ENCODE measurements around the gene ZNF681. TPM values are rescaled to one million over a fixed set of nuclear protein-coding genes. Genes with fewer than 3 reads are reported as not detected.
"Not testable (repeated sequence)": the region's sequence is repeated elsewhere in the genome, so short reads cannot be mapped to it uniquely, and the experiment has no call there.

The ZNF681 gene
- 2.8 TPM for polyA plus RNA-seq (ENCODE audit: insufficient read length)

GRCh38 chr19:23758187-23759074 is at the start of gene ZNF681:
ZNF681 (minus strand) TSS chr19:23758891; CDS start chr19:23758749, 142 bp downstream.
- peak; percentile 93 for DNase-seq

DNA sequence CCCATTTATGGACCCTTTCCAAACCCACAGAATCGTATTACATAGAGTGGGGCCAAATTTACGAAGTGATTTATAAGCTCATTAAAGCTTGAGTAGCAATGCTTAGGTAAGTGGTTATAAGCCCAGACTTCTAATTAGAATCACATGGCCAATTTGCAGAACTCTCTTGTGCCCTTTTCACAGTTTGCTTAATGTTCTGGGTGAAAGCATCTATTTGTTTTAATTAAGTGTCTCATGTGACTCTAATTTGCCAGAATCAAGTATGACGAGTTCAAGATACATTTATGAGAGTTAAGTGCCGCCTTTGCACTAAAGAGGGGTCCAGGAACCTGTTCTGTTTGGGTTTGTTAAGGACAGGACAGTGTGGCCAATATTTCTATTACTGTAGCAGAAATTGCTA is 46.0 kb upstream of the ZNF681 start:
- no peak for DNase-seq

GRCh38 chr19:23802290-23802689 is 43.6 kb upstream of the ZNF681 start:
- no peak for DNase-seq

DNA sequence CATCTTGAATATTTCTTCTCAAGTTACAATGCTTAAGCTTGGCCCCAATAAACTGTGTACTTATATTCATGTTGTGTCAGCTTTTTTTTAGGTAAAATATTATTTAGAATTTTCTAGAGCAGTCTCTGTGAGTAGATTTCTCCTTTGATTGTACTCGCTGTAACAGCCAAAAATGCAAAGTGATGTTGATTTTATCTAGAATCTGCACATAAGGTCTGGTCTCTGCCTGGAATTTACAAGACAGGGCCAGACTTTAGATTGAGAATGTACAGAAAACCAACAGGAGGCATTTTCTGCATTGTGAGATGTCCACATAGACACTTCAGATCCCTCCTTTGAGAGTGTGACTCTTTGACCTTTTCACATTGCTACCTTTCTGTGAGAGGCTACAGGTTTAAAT is 43.1 kb upstream of the ZNF681 start:
- DNase-seq = no peak

DNA sequence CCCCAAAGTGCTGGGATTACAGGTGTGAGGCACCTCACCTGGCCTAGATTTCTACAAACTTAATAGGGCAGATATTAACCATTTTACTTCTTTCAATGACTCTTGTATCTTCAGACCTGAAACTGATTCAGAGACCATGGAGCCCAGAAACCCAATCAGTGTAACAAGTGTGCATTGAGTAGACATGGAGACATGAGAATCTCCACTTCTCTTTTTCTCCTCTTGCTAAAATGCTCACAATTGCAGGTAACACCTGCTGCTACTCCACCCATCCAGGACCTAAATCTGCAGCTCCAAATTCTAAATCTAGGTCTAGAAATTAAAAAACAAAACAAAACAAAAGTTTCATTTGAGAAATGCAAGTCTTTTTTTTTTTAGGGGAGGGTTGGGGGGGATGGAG is 42.2 kb upstream of the ZNF681 start:
- no peak for DNase-seq

GRCh38 chr19:23800271-23800670 is 41.6 kb upstream of the ZNF681 start:
- no peak for DNase-seq

DNA sequence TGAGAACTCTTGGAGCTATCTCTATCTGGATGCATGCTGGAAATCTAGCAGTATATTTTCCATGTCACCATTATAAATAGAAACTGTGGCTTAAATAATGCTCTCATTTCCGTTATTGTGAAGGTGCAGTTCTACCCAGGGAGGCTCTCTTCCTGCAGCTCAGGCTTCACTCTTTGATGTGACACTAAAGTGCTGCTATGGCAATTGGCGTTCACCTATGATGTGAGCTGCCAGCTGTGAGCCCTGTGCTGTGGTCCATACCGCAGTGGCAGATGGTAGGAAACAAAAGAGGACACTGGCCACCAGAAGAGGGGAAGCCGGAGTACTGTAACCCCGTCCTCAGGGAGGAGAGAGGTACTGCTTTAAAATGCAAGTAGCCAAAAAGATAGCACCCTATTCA is 40.6 kb upstream of the ZNF681 start:
- no peak for DNase-seq

GRCh38 chr19:23795462-23795861 is 36.8 kb upstream of the ZNF681 start:
- no peak for DNase-seq

DNA sequence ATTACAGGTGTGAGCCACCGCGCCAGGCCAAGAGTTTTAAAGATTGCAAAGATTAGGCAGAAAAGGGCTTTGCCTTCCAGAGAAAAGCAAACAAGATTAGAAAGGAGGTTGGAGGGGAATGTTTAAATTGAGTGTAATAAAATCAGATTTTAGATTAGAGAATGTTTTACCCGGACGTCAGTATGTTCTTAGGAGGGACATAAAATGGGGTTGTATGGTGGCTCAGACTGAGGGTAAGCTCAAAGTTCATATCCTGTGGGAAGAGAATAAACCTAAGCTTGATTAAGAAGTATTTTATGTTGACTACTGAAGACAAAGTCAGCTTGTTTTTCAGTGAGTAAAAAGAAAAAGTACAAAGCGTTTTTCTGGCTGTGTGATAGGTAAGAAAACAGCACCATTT is 34.1 kb upstream of the ZNF681 start:
- DNase-seq = no peak

- no peak for DNase-seq
Measured at GRCh38 chr19:23790641-23791488, 32.2 kb upstream of the ZNF681 start.

- no peak for DNase-seq
Measured at GRCh38 chr19:23789246-23789645, 30.6 kb upstream of the ZNF681 start.

GRCh38 chr19:23788411-23788810 is 29.7 kb upstream of the ZNF681 start:
- DNase-seq = no peak

- DNase-seq = no peak
Measured at GRCh38 chr19:23787106-23787505, 28.4 kb upstream of the ZNF681 start.

GRCh38 chr19:23785982-23786381 is 27.3 kb upstream of the ZNF681 start:
- no peak for DNase-seq

GRCh38 chr19:23784274-23784673 is 25.6 kb upstream of the ZNF681 start:
- no peak for DNase-seq

DNA sequence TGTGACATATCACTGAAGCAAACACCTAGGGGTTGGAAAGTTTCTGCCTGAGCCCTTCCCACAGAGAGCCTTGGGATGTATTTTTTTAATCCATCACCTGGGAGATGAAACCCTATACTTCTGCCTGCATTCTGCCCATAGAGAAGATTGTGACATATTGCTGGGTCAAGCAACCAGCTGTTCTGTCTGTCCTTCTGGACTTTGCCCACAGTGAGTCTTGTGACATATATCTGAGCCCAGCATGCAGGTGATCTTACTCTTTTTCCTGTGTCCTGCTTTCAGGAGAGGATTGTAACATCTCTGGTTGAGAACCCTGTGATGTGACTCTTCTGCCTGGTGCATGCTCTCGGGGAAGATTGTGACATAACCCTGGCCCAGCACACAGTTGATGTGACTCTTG is 24.9 kb upstream of the ZNF681 start:
- DNase-seq = no peak

- DNase-seq = no peak
Measured at GRCh38 chr19:23779645-23780044, 21.0 kb upstream of the ZNF681 start.

DNA sequence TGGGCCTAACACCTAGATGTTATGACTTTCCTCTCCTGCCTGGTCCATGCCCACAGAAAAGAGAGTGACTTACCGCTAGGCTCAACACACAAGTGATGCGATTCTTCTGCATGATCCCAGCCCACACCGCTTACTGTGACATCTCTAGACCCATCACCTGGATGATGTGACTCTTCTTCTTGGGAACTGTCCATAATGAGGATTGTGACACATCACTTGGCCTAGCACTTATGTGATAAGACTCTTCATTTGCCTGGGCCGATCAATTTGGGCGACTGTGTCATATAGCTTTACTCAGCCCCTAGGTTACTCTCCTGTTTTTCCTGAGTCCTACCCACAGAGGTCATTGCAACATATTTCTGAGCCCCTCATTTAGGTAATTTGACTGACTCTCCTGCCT is 19.9 kb upstream of the ZNF681 start:
- DNase-seq = no peak

GRCh38 chr19:23778036-23778435 is 19.3 kb upstream of the ZNF681 start:
- DNase-seq = not testable (repeated sequence)

DNA sequence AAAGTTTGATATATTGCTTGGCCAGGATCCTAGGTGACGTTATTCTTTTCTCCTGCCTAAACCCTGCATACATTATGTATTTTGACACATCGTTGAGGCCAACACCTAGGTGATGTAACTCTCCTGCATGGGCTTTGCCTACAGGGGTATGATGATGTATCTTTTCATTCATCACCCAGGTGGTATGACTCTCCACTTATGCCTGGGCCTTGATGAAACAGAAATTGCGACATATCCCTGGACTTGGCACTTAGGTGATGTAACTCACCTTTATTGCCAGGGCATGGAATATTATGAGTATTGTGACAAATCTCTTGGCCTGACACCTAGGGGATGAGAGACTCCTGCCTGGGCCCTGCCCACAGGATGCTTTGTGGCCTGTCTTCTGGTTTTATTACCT is 18.5 kb upstream of the ZNF681 start:
- DNase-seq = no peak

GRCh38 chr19:23776507-23777205 is 18.0 kb upstream of the ZNF681 start:
- no peak for DNase-seq

DNA sequence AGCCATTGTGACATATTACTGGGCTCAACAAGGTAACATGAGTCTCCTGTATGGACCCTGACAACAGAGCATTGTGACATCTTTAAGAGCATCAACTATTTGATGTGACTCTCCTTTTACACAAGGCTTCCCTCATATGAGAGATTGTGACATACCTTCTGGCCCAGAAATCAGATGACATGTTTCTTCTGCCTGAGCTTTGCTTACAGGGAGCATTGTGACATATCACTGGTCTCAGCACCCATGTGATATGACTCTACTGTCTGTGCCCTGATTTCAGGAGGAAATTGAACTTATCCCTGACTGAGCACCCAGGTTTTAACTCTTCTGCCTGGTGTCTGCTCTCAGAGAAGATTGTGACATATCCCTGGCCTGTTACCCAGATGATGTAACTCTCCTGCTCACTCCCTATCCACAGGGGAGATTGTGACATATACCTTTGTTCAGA is 15.9 kb upstream of the ZNF681 start:
- no peak for DNase-seq

GRCh38 chr19:23774106-23774505 is 15.4 kb upstream of the ZNF681 start:
- DNase-seq = no peak

Measured in hindlimb muscle (tissue), 1 donor.